H1 (cell line): ENCODE data around the gene MRPS27. TPM values are rescaled to one million over a fixed set of nuclear protein-coding genes. Genes with fewer than 3 reads are reported as not detected.
A peak's percentile ranks its signal among the peaks of the same experiment; 100 is the strongest.

Source experiments
- CTCF ChIA-PET: fragments of 300-600 bp; sonication (Branson Sonifier 250); formaldehyde crosslinking; loops from one replicate; lab custom pipeline; 2021; ENCODE audit not compliant: partially characterized antibody; lab: Charles Lee
- POLR2A ChIA-PET: fragments of 300-600 bp; sonication (Branson Sonifier 250); formaldehyde crosslinking; loops from one replicate; lab custom pipeline; 2021; ENCODE audit warnings: inconsistent platforms; ENCODE audit not compliant: partially characterized antibody; lab: Charles Lee
- DNase-seq, 2 experiments: peaks; one replicate each; pipeline versions ENCODE4 v3.0.0 to v3.0.0-alpha.2; 2010 to 2022; ENCODE audit warnings: low spot score in 2 of 2, low read depth in 1 of 2, mixed read lengths in 1 of 2
- FAIRE-seq: peaks from 2 replicates; lab custom pipeline; 2011; peaks lifted over from hg19 to GRCh38; lab: Jason Lieb, UNC
- H2AFZ ChIP-seq: 2 replicates; pipeline ENCODE4 v1.8.1; 2012; ENCODE audit warnings: low read length, inconsistent platforms
- H2AK5ac ChIP-seq: 2 replicates; pipeline ENCODE4 v1.6.1; 2013; ENCODE audit warnings: low read depth, low read length
- H2BK120ac ChIP-seq: replicated peaks from 2 replicates; pipeline ENCODE3; 2013; ENCODE audit warnings: low read depth, low read length, inconsistent platforms
- H2BK12ac ChIP-seq: 2 replicates; pipeline ENCODE4 v1.6.1; 2013; ENCODE audit warnings: low read depth, low read length
- H2BK15ac ChIP-seq: 2 replicates; pipeline ENCODE4 v1.6.1; 2013; ENCODE audit warnings: low read length
- H2BK20ac ChIP-seq: 2 replicates; pipeline ENCODE4 v1.6.1; 2013; ENCODE audit warnings: low read length
- H2BK5ac ChIP-seq: 2 replicates; pipeline ENCODE4 v1.6.1; 2013; ENCODE audit warnings: low read depth, low read length
- H3K14ac ChIP-seq: 2 replicates; pipeline ENCODE4 v1.6.1; 2013; ENCODE audit warnings: inconsistent platforms; ENCODE audit not compliant: insufficient read length
- H3K18ac ChIP-seq: 2 replicates; pipeline ENCODE4 v1.6.1; 2013; ENCODE audit warnings: low read length; ENCODE audit errors: extremely low read depth
- H3K23ac ChIP-seq: 2 replicates; pipeline ENCODE4 v1.6.1; 2013; ENCODE audit warnings: inconsistent platforms; ENCODE audit not compliant: insufficient read length
- H3K23me2 ChIP-seq: 2 replicates; pipeline ENCODE4 v1.6.1; 2013; ENCODE audit warnings: low read depth, low read length
- H3K27ac ChIP-seq: 2 replicates; pipeline ENCODE4 v1.6.1; 2011; ENCODE audit warnings: low read depth, low read length, inconsistent platforms
- H3K27me3 ChIP-seq, 4 experiments: replicated peaks in 1 of 4; 1 replicate in 1 of 4; 2 replicates in 3 of 4; pipeline versions ENCODE4 v1.6.1 to v1.8.1; 2011 to 2013; ENCODE audit warnings: low read length in 3 of 4, mild to moderate bottlenecking in 3 of 4, inconsistent platforms in 2 of 4, mixed read lengths in 2 of 4, moderate library complexity in 1 of 4; ENCODE audit not compliant: control insufficient read depth in 3 of 4, insufficient read depth in 3 of 4; ENCODE audit errors: extremely low read depth in 1 of 4
- H3K36me3 ChIP-seq, 4 experiments: 2 replicates each; pipeline versions ENCODE4 v1.6.1 to v1.8.1; 2011 to 2013; ENCODE audit warnings: mild to moderate bottlenecking in 4 of 4, low read length in 3 of 4, moderate library complexity in 2 of 4, control low read depth in 1 of 4, inconsistent platforms in 1 of 4; ENCODE audit not compliant: insufficient read depth in 4 of 4, control insufficient read depth in 2 of 4
- H3K4ac ChIP-seq: replicated peaks from 2 replicates; pipeline ENCODE3; 2013; ENCODE audit warnings: low read length, low read depth, mixed read lengths, inconsistent platforms; ENCODE audit not compliant: insufficient read length
- H3K4me1 ChIP-seq, 4 experiments: replicated peaks in 1 of 4; 1 replicate in 1 of 4; 2 replicates in 3 of 4; pipeline versions ENCODE4 v1.6.1 to v1.8.1; 2011 to 2013; ENCODE audit warnings: low read length in 3 of 4, inconsistent platforms in 2 of 4, mixed read lengths in 1 of 4; ENCODE audit not compliant: insufficient read depth in 4 of 4, control insufficient read depth in 3 of 4
- H3K4me2 ChIP-seq, 2 experiments: 2 replicates each; pipeline versions ENCODE4 v1.6.1 to v1.8.1; 2011 to 2013; ENCODE audit warnings: low read depth in 2 of 2, low read length in 2 of 2, control low read depth in 1 of 2, inconsistent platforms in 1 of 2, mild to moderate bottlenecking in 1 of 2; ENCODE audit not compliant: insufficient read depth in 1 of 2
- H3K4me3 ChIP-seq, 4 experiments: fragments of 200-600, 300-600 bp in 1 of 4; sonication (generic), shearing (Covaris generic), sonication (Bioruptor Twin) in 1 of 4; 2 replicates each; pipeline versions ENCODE4 v1.5.1 to v1.8.1; 2011 to 2016; ENCODE audit warnings: low read length in 4 of 4, low read depth in 3 of 4, control low read depth in 2 of 4, inconsistent platforms in 2 of 4, mild to moderate bottlenecking in 2 of 4, mixed read lengths in 1 of 4, moderate library complexity in 1 of 4; ENCODE audit not compliant: insufficient read depth in 2 of 4; ENCODE audit errors: extremely low read depth in 1 of 4
- H3K56ac ChIP-seq: replicated peaks from 2 replicates; pipeline ENCODE3; 2013; ENCODE audit warnings: low read depth, mild to moderate bottlenecking, mixed read lengths, low read length, inconsistent platforms; ENCODE audit not compliant: insufficient read length
- H3K79me1 ChIP-seq: 2 replicates; pipeline ENCODE4 v1.6.1; 2013; ENCODE audit warnings: low read depth, low read length, control low read depth
- H3K79me2 ChIP-seq, 2 experiments: 2 replicates each; pipeline versions ENCODE4 v1.6.1 to v1.8.1; 2012 to 2013; ENCODE audit warnings: low read length in 2 of 2, mild to moderate bottlenecking in 2 of 2, inconsistent platforms in 1 of 2; ENCODE audit not compliant: insufficient read depth in 2 of 2, control insufficient read depth in 1 of 2
- H3K9ac ChIP-seq, 4 experiments: replicated peaks in 1 of 4; 1 replicate in 1 of 4; 2 replicates in 3 of 4; pipeline versions ENCODE4 v1.6.1 to v1.8.1; 2011 to 2013; ENCODE audit warnings: low read depth in 3 of 4, low read length in 3 of 4, control low read depth in 2 of 4, mild to moderate bottlenecking in 2 of 4, moderate library complexity in 2 of 4, inconsistent platforms in 1 of 4; ENCODE audit errors: extremely low read depth in 1 of 4
- H3K9me3 ChIP-seq, 2 experiments: 2 replicates each; pipeline versions ENCODE4 v1.6.1 to v1.8.1; 2012 to 2013; ENCODE audit warnings: mild to moderate bottlenecking in 2 of 2, moderate library complexity in 2 of 2, control low read depth in 1 of 2, inconsistent platforms in 1 of 2, low read depth in 1 of 2, low read length in 1 of 2, mixed read lengths in 1 of 2; ENCODE audit not compliant: insufficient read depth in 2 of 2
- H4K20me1 ChIP-seq, 2 experiments: replicated peaks in 1 of 2; 2 replicates each; pipeline versions ENCODE3 to v1.8.1; 2011 to 2013; ENCODE audit warnings: inconsistent platforms in 2 of 2, low read length in 2 of 2, mild to moderate bottlenecking in 1 of 2; ENCODE audit not compliant: insufficient read depth in 2 of 2, control insufficient read depth in 1 of 2
- H4K5ac ChIP-seq: 2 replicates; pipeline ENCODE4 v1.6.1; 2013; ENCODE audit warnings: low read length, low read depth, mixed read lengths, inconsistent platforms; ENCODE audit not compliant: insufficient read length
- H4K8ac ChIP-seq: 2 replicates; pipeline ENCODE4 v1.8.0; 2013; ENCODE audit warnings: mild to moderate bottlenecking, moderate library complexity, low read length, inconsistent platforms; ENCODE audit not compliant: insufficient read depth; ENCODE audit errors: extremely low read depth
- H4K91ac ChIP-seq: replicated peaks from 2 replicates; pipeline ENCODE3; 2013; ENCODE audit warnings: low read length, mixed read lengths, inconsistent platforms; ENCODE audit not compliant: insufficient read length
- ASH2L ChIP-seq: fragments of 200-600, 300-600 bp; sonication (generic); IDR thresholded peaks from one replicate; pipeline ENCODE4 v1.7.1; 2017; ENCODE audit warnings: low read length
- BACH1 ChIP-seq: IDR thresholded peaks from 2 replicates; pipeline ENCODE4 v1.6.1; 2012; ENCODE audit warnings: low read length, improper control_type of control experiment
- CHD1 ChIP-seq: IDR thresholded peaks from 2 replicates; pipeline ENCODE4 v1.6.1; 2012; ENCODE audit warnings: low read depth, low read length, improper control_type of control experiment
- CTCF ChIP-seq, 3 experiments: IDR thresholded peaks; 1 replicate in 2 of 3; 2 replicates in 1 of 3; pipeline versions ENCODE4 v1.5.1 to v1.6.1; 2011; ENCODE audit warnings: low read length in 3 of 3, mild to moderate bottlenecking in 3 of 3, inconsistent platforms in 2 of 3, low read depth in 1 of 3, moderate library complexity in 1 of 3; ENCODE audit not compliant: insufficient read depth in 1 of 3; ENCODE audit errors: control extremely low read depth in 1 of 3
- HDAC6 ChIP-seq: IDR thresholded peaks from one replicate; pipeline ENCODE4 v1.7.1; 2012; ENCODE audit warnings: low read depth, mild to moderate bottlenecking, inconsistent platforms, low read length, moderate library complexity
- JUND ChIP-seq: IDR thresholded peaks from 2 replicates; pipeline ENCODE4 v1.6.1; 2011; ENCODE audit warnings: mild to moderate bottlenecking, improper control_type of control experiment, low read length
- KDM4A ChIP-seq: IDR thresholded peaks from one replicate; pipeline ENCODE4 v1.7.1; 2012; ENCODE audit warnings: low read depth, mild to moderate bottlenecking, moderate library complexity, low read length, inconsistent platforms; ENCODE audit not compliant: severe bottlenecking
- NANOG ChIP-seq: IDR thresholded peaks from 2 replicates; pipeline ENCODE4 v1.6.1; 2011; ENCODE audit warnings: low read length, low read depth, mild to moderate bottlenecking, inconsistent platforms; ENCODE audit not compliant: insufficient read depth, poor library complexity, severe bottlenecking
- RAD21 ChIP-seq, 2 experiments: IDR thresholded peaks in 1 of 2; conservative IDR thresholded peaks in 1 of 2; 2 replicates each; pipeline ENCODE4 v1.6.1; 2011; ENCODE audit warnings: low read depth in 2 of 2, low read length in 2 of 2, improper control_type of control experiment in 1 of 2, inconsistent platforms in 1 of 2, mild to moderate bottlenecking in 1 of 2, moderate library complexity in 1 of 2
- SP4 ChIP-seq: IDR thresholded peaks from 2 replicates; pipeline ENCODE4 v1.6.1; 2012; ENCODE audit warnings: low read length, inconsistent platforms
- YY1 ChIP-seq: IDR thresholded peaks from 2 replicates; pipeline ENCODE4 v1.6.1; 2011; ENCODE audit warnings: low read depth, mild to moderate bottlenecking, low read length
- WGBS, 2 experiments: shearing (Covaris generic) in 1 of 2; methylation state at CpG; one replicate each; pipeline versions ENCODE4 v1.1.6 to v1.1.7; 2013 to 2015; ENCODE audit warnings: low lambda C conversion rate in 2 of 2, mixed read lengths in 2 of 2, inconsistent platforms in 1 of 2, low coverage in 1 of 2, missing lambda C conversion rate in 1 of 2; ENCODE audit not compliant: insufficient replicate concordance in 2 of 2, insufficient coverage in 1 of 2, insufficient read length in 1 of 2; ENCODE audit errors: extremely low coverage in 1 of 2, missing lambda C conversion rate in 1 of 2; 5-methylcytosine and 5-hydroxymethylcytosine counted together
- polyA plus RNA-seq, 7 experiments: library from polyadenylated mRNA; depleted of rRNA in 3 of 7; stranded (reverse) in 5 of 7; unstranded in 2 of 7; fragments of >200 nt in 5 of 7; fragments of 200-250 nt in 2 of 7; gene quantifications; 1 replicate in 5 of 7; 2 replicates in 1 of 7; 4 replicates in 1 of 7; pipeline versions ENCODE4 v1.2.1 to v1.2.3, GENCODE V29; 2011 to 2013; ENCODE audit warnings: missing spikeins in 2 of 7, mixed read lengths in 2 of 7
- total RNA-seq: library from RNA; stranded (reverse); fragmentation: NEBNext Ultra II Directional; extraction: Animal tissue kit (Norgen Biotek cat#: 25700); gene quantifications from 2 replicates; pipeline ENCODE4 v1.2.1, GENCODE V29; 2021

The MRPS27 gene
- total and polyA plus RNA-seq, 2 of the 8 experiments (the other 6 are each of a cell fraction or from before 2014, with no cell fraction given): 93.2 to 102 TPM

GRCh38 chr5:72280581-72281069 is 39.4 kb downstream of the MRPS27 start:
- Histone ChIP-seq H2BK5ac (no peak overlapping the region), H3K9me3 (no peaks in the 10 kb centered on the region), H2BK20ac (no peak overlapping the region), H3K14ac (no peak overlapping the region), H3K18ac (no peak overlapping the region), H3K4me1 (no peaks in the 10 kb centered on the region), H4K20me1 (no peaks in the 10 kb centered on the region), H3K9ac (no peak overlapping the region), H3K27me3 (no peaks in the 10 kb centered on the region), H2AFZ (no peak overlapping the region), H3K79me1 (no peaks in the 10 kb centered on the region), H4K5ac (no peak overlapping the region), H3K27ac (no peak overlapping the region), H4K91ac (no peak overlapping the region), H2BK15ac (no peak overlapping the region), H3K36me3 (peaks cover 0 to 7% (median 4%) of the 10 kb centered on the region in 4 experiments; a peak in 3 of 8 replicates), H3K23me2 (no peaks in the 10 kb centered on the region), H3K4me3 (no peak overlapping the region), H3K56ac (no peak overlapping the region), H2BK12ac (no peak overlapping the region), H3K4me2 (no peak overlapping the region), H2BK120ac (no peak overlapping the region), H4K8ac (no peak overlapping the region), H3K23ac (no peak overlapping the region), H3K79me2 (peaks cover 0 to 11% of the 10 kb centered on the region in 2 experiments; a peak in 2 of 4 replicates), H3K4ac (no peak overlapping the region), H2AK5ac (no peak overlapping the region)
- ChIA-PET CTCF (interaction anchor here (0.6 to 1.8 kb wide), 22 partner anchors 8 to 503 kb away, joined by 3 to 14 read pairs (median 4); no protein-coding TSS in a partner anchor), POLR2A (interaction anchor here (0.8 to 1.6 kb wide), 4 partner anchors 9 to 276 kb away, joined by 3 read pairs; partner anchors contain the start of genes MRPS27 and PTCD2)
- WGBS, 2 experiments: 73% methylated on average over 2 of the region's 2 CpGs; no CpG with 5 or more reads in 1 of the 2 experiments
- DNase-seq (no peak), FAIRE-seq (peak; percentile 48)
- TF ChIP-seq RAD21 (IDR thresholded peaks at IDR 0.05 in 1 of 2, conservative IDR thresholded peaks at IDR 0.05 in 1 of 2; ENCODE audit: low read depth in 2 of 2, low read length in 2 of 2) (peak; percentile 61 to 63), CTCF (IDR thresholded peaks at IDR 0.05; ENCODE audit: control extremely low read depth in 1 of 3, insufficient read depth in 1 of 3, low read depth in 1 of 3, low read length in 3 of 3) (peak in 2 of 3 experiments; percentile 39 to 55; a peak in 2 of 4 replicates), SP4 (no peak), JUND (no peak), NANOG (no peak), YY1 (no peak), BACH1 (no peak), HDAC6 (no peak), KDM4A (no peak), CHD1 (no peak), ASH2L (no peak)
